NCI-H1417 treated with DMSO at 0.1 percent for 48 hours (cell line): ENCODE results near the gene SLIT1.

Experiments used
- DNase-seq: peaks from one replicate; lab custom pipeline; 2025; lab: John Stamatoyannopoulos, UW

Gene SLIT1

DNA sequence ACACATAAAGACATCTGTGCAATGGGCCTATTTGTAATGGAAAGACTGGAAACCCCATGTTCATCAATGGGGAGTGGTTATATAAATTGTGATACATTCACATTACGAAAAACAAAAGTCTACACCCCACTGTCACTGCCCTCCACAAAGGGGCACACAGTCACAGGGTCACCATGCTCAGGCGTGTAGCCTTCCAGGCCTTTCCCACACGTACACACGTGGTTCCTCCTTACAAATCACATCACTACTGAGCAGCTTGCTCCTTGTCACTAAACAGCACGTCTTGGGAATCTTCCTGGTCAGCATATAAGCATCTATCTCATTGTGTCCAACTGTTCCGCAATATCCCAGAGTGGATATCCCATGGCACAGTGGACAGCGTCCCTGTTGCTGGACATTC lies 163.1 kb downstream of the SLIT1 start:
- DNase-seq: no peak

DNA sequence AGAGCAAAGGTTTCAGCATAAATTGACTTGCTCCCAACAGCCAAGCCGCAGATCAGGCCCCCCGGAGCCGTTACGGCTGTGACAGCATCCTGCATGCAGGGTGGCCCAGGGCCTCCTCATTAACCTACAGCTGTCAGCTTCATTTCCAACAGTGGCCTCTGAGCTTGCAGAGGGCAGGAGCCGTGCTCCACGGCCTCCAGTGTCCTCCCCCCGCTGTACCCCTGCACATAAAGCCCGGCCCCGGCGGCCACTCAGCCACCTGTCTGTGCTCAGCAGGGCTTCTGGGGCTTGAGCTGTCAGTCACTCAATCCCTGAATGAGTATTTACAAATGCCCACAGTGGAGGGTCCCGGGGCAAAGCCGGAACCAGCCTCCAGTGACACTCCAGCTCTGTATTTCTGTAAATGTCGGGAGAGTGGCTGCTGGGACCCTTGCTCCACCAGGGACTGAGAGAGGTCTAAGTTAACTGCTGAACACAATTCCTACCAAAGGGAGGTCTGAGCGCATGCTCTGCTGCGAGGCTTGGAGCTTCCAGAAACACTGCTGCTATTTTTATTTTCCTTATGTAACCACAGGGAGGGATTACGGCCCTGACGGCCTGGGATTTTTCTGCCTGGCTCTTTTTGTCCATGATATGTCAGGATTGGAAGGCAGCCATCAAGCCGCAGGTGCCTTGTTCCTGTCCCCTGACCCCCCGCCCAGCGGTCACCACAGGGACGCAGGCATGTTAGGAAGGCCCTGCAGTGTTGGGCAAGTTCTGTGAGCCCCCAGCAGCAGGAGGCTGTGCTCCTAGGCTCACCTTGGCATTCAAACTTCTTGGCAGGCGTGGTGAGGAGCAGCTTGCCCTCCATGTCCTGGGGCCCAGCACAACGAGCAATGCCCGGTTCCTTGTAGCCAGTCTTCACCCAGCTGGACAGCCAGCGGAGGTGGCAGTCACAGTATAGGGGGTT lies 165.0 kb downstream of the SLIT1 start:
- DNase-seq: peak; percentile 5

DNA sequence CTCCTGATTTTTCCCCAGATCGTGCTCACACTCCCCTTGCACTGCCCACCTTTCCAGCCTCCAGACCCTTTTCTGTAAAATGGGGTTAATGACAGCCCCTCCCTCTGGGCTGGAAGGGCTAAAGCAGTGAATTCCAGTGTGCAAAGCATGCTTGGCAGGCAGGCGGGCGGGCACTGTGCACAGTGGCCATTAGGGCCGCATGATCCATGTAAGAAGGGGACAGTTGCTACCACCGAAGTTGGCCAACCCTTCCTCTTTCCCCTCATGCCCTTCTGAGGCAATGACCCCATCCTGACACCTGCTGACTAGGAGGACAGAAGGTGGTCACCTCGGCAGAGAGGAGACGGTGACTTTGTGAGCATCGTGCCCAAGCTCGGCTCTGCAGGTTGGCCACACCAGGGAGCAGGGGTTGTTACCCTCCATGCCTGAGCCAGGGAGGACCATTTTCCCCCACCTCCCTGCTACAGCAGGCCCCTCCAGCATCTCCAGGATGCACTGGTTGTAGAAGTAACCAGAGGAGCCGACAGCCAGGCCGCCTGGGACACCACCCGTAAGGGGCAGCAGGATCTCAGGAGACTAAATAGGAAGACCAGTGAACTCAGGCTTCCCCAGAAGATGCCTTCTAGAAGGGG lies 166.4 kb downstream of the SLIT1 start:
- no peak for DNase-seq

DNA sequence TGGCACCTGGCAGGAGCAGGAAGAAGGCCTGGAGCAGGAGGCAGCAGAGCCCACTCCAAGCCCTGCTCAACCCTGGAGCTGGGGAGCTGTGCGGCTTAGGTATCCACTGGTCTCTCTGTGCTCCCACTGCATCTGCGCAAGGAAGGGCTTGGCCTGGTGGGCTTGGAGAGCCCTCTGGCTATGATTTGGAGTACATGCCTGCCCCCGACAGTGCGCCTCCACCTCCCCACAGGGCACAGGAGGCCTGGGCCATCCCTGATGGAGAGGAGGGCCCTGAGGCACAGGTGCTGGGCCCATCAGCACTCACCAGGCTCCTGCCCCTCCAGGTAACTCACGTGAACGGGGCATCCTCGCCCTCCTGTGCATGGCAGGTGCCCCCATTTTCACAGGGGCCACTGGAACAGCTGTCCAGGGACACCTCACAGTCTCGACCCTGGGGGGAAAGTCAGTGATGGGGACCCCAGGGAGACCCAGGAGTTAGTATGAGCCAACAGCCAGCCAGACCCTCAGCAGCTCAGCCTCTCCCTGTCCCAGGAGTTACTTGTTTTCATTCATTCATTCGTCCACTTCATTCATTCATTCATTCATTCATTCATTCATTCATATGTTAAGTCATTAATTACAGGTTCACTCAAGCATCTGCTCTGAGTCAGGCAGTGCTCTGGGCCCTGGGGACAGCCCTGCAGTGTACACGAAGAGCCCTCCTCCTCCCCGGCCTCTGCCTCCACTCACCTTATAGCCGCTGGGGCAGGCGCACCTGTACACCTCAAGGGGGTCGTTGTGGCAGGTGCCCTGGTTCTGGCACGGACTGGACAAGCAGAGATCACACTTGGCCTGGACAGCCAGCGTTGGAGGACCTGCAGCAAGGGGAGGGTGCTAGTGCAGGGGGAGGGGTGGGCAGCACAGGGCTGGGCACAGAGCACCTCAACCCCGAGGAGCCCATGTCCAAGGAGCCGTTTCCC lies 167.2 kb downstream of the SLIT1 start:
- no peak for DNase-seq

DNA sequence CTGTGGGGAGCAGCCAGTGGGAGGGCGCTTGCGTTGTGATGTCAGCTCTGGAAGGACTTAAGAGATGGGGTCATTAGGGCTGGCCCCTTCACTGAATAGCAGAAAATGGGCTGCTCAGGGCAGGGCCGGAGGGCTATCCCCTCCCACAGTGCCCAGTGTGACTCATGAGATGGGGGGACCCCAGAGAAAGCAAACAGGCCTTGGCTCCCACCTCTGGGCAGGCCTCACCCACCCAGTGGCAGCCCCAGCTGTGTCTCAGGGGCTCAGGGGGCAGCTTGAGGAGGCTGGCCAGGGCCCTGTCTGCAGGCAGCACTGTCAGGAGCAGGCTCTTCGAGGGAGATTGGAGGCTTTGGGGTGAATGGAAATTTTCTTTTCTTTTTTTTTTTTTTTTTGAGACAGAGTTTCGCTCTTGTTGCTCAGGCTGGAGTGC lies 168.3 kb downstream of the SLIT1 start:
- DNase-seq: no peak

DNA sequence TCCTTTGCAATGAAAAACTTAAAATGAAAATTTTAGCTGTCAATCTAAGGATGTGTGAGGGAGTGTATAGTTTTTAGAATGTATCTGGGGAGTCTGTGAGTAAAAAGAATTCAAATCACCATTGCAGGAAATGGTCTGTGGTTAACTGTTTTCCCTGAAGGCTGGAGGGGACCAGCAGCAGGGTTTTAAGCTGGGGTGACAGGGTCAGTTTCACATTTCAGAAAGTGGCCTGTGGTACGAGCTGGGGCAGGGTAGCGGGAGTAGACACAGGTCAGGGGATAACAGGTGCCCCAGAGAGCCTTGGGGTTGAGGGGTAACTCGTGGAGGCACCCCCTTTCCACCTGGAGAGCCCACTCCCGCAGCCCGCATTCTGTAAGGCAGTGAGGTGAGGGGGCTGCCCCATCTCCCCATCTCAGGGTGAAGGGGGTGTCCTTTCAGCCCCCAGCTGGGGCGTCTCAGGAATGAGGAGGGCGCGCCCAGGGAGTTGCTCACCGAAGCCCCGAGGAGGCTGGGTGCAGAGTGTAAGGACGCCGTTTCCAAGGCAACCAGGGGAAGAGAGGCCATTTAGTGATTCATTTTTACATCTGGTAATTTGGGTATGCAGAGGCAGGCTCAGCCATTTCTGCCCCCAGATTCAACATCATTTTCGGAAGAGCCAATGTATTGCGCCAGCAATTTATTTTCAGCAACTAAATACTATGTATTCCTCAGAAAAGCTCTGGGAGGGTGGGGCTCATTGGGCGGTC lies 168.9 kb downstream of the SLIT1 start:
- DNase-seq: no peak

DNA sequence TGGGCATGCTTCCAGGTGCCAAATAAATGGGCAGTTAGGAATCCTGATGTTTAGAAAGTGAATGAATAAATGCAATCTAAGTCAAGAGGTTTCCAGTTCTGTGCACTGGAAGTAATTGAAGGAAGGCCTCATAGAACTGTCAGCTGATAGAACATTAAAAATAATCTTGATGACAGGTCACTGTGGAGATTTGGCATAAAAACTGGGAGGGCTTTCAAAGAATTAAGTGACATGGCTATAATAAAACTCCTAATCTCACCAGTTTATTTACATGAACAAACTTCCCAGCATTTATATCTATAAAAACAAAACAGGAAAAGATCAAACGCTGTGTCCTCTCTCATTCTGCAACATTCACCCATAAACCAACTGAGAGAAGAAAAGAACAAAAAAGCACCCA lies 170.5 kb downstream of the SLIT1 start:
- DNase-seq: no peak

DNA sequence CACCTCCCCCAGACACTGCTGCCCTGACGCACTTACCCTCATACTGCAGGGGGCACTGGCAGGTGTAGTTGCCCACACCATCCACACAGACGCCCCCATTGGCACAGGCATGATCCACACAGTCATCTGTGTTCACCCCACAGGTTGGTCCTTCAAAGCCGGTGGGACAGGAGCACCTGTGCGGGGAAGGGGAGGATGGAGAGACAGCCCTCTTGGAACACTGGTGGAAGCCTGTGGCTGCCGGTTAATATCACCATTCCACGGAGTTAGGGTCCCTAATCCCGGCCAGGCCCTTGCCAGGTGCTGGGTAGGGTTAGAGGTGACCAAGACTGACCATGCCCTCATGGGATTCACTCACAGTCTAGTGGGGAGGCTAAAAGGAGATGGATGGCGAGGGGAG lies 171.8 kb downstream of the SLIT1 start:
- DNase-seq: no peak

DNA sequence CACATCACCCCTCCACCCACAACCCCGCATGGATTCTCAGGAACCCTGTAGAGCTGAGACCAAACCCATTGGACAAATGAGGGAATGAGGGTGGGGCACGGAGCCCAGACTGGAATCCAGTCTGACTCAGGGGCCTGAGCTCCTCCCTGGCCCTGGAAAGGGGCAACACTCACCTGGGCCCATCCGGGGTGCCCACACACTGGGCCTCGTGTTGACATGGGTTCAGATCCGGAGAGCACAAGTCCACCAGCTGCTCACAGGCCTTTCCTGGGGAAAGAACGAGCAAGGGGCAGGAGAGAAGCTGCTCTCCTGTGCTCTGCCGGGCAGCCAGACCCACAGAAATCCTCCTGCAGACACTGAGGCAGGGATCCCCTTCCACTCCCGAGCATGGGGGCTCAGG lies 172.2 kb downstream of the SLIT1 start:
- DNase-seq: no peak

DNA sequence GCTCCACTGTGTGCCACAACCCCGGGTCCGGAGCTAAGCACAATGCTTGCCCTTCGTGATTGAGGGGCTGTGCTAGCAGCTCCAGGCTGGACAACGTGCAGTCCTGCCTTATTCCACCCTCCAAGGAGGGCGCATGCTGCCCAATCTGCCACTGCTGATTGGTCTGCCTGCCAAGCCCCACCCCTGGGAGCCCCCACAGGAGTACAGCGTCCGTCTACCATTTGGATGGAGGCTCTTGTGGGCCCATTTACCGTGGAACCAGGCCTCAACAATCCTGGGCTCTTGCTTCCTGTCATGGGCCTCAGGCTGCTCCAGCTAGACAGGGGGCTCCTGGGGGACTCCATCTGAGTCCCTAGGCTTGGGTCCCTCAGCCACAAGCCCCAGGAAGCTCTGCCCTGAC lies 173.3 kb downstream of the SLIT1 start:
- no peak for DNase-seq

DNA sequence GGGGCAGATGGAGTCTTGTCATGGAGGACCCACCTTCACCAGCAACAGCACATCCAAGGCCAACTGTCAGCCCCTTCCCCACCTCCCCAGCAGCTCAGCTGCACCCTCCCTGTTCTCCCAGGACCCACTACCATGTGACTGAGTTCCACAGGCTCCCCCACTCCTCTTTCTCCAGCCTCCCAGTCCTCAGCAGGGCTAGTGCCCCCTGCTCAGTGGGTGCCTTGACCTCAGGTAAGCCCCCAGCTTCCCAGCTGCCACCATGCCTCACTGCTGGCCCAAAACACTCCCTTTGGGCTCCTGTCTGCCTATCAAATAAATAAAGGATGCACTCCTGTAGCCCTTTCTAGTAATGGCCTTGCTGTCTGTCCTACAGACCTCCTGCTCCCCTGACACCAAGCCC lies 174.4 kb downstream of the SLIT1 start:
- no peak for DNase-seq

DNA sequence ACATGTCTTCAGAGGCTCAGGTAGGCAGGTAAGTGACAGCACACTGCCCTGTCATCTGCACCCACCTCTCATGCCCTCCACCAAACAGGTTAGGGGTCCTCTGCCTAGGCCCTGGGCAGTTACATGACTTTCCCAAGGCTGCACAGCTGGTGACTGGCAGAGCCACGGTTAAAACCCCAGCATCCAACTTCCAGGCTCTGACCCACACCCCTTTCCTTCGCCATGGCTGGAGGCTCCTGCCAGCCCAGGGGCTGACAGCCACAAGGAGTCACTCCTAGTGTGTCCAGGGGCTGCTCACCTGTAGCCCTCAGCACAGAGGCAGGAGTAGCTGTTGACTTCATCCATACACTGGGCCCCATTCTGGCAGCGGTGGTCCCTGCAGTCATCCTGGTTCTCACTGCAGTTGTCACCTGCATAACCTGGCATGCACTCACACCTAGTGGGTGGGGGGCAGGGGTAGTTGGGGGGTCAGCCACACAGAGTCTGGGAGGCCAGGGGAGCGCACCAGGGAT lies 175.0 kb downstream of the SLIT1 start:
- DNase-seq: no peak

DNA sequence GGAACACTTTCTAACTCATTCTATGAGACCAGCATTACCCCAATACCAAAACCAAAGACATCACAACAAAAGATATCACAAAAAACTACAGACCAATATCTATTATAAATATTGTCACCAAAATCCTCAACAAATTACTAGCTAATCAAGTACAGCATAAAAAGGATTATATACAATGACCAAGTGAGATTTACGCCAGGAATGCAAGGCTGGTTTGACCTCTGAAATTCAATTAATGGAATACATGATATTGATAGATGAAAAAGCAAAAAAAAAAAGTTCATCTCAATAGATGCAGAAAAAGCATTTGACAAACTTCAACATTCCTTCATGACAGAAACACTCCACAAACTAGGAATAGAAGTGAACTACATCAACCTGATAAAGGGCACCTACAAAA lies 178.3 kb downstream of the SLIT1 start:
- DNase-seq: no peak

DNA sequence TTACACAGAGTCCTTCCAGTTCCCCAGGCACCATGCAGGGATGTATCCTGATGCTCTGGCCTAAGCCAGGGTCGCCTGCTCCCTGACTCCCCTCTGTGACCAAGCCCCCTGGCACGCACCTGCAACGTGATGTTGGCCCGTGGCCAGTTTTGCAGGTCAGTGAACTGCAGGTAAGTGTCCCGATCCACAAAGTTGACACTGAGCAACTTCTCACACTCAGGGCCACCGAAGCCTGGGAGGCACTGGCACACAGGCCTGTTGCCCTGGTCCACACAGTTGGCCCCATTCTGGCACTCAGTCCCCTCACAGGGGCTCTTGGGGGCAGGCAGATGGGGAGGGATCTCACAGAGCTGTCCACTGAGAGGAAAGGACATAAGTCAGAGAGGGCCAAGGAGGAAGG lies 179.4 kb downstream of the SLIT1 start:
- no peak for DNase-seq

DNA sequence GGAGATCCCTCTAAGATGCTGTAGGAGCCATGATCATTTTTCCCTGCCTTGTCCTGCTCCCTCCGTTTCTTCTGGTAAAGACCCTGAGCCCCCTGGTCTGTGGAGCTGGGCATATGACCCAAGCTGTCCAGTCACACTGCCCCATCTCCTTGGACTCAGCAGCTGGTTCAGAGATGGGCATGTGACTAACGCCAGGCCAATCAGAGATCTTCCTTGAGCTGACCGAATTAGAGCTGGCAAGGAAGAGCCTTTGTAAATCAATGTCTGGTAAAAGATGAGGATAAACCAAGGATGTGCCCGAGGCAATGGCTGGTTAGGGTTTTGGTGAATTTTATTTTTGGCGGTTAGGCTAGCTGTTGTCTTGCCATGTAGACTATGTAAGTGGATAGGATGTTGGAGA lies 180.4 kb downstream of the SLIT1 start:
- DNase-seq: no peak

DNA sequence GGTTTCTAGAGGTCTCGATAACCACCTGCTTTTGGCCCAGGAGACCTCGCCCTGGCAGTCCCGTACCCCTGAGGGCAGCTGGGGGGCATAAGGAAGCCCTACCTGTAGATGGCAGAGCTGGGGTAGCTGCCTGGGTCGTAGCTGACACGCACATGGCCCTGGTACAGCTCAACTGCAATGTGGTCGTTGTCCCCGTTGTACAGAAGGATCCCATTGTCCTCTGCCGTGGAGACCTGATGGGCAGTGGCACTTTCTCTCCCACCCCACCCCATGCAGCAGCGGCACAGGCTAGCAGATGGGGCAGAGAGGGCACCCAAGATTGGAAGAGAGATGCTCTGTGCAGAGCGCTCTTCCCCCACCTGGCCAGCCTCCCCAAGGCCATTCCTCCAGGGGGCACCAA lies 181.2 kb downstream of the SLIT1 start:
- DNase-seq: no peak

DNA sequence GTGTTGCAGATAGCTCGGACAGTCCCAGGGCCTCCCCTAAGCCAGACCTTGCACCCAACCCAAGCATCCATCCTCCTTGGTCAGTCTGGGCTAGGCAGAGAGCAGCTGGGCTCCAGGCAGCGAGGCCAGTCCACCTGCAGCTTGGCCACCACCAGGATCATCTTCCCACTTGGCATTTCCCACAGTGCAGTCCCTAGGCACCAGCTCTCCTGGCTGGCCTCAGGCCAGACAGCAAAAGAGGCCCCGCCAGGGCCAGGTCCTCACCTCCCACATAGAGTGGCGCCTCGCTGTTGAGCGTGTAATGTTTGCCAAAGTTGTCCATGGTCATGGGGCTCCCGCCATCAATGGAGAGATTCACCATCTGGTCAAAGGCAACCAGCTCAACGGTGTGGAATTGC lies 182.0 kb downstream of the SLIT1 start:
- DNase-seq: no peak

DNA sequence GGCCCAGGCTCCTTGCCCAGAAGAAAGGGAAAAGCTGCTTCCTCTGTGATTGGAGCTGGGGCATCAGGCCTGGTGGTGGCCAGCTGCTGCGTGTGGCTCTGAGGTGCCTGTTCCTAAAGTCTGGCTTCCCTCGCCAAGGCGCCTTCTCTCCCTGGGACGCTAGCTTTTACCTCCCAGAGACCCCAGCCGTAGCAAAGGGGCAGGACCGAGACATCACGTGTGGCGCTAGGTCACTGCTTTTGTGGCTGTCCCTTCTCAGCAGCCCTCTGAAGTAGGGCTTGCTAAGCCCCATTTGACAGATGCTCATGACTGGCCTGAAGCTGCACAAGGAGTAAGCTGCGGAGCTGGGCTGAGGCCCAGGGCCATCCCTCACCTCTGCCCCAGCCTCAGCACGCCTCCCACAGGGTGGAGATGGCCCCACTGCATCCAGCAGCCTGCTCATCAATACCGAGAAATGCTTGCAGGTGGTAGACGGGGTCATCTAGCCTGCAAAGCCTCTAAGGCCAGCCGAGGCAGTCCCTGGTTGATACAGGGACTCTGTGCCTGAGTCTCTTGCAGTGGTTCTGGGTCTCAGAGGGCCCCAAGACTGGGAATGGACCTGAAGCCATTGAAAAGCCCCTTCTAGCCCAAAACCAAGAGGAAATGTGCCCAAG lies 182.5 kb downstream of the SLIT1 start:
- DNase-seq: no peak

DNA sequence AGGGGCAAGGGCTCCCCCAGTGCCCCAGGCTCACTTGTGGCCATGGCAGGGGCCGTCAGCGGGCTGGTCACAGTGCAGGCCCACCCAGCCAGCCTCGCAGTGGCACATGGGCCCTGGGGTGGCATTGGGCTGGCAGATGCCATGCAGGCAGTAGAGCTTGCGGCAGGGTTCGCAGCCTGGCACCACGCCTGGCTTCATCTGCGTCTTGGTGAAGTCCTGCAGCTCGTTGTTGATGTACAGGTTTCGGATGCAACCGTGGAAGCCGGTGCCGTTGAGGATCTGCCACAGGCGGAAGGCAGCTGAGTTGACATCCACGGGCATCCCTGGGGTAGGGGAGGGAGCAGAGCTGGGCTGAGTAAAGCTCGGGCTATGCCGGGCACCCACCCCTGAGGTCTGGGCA lies 183.1 kb downstream of the SLIT1 start:
- no peak for DNase-seq

DNA sequence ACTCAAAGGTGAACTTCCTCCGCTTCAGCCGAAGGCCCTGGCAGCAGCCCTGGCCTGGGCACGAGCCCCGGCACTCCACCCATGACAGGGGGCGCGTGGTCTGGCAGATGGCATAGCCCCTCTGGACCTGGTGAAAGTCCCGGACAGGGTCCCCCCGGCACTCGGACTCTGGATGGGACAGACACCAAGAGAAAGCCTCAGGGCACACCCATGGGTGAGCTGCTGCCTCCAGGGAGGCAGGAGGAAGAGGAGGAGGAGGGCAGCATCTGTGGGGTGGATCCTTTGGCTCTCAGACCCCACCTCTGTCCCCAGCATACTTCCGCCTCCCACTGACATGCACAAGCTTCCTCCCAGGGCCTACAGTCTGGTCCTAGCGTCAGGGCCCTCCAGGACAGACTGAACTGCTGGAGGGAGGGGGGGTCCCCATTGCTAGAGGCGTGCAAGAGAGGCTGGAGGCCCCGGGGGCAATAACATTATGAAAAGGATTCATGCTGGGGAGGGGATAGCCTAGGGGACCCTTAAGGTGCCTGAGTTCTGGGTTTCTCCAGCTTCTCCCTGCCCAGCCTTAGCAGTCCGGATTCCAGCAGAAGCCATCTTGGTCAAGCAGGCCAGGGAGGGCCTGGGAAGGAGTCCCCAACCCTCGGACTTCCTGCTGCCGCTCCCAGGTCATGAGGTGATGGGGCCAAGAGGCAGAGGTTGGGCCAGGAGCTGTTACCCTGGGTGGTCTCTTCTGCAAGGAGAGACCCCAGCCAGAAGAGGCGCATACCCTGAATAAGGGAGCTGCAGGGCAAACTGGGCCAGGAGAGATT lies 184.4 kb downstream of the SLIT1 start:
- DNase-seq: no peak
